ENCODE data around the gene PELI2. TPM values are rescaled to one million over a fixed set of nuclear protein-coding genes. Genes with fewer than 3 reads are reported as not detected.
"Not testable (repeated sequence)": the region's sequence is repeated elsewhere in the genome, so short reads cannot be mapped to it uniquely, and the experiment has no call there.

The PELI2 gene
- total RNA-seq, 1 donor from 2014 or later: 15.5 TPM

DNA sequence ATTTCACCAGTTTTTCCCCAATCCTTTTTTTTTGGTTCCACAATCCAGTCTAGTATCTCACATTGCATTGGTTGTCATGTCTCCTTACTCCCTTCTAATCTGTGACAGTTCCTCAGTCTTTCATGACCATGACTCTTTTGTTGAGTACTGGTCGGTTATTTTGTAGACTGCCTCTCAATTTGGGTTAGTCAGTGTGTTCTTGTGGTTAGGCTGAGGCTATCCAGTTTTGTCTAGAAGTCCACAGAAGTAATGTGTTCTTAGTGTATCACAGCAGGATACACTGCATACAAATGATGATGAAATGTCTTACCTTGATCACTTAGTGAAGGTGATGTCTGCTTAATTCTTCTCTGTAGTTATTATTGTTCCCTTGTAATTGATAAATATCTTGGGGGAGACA lies 24.8 kb downstream of the PELI2 start:
- no peak for DNase-seq (ENCODE audit: low spot score)

- DNase-seq (ENCODE audit: low spot score): no peak
Observed at GRCh38 chr14:56144176-56144575, 26.0 kb downstream of the PELI2 start.

- no peak for DNase-seq (ENCODE audit: low spot score)
Observed at GRCh38 chr14:56145181-56145769, 27.1 kb downstream of the PELI2 start.

DNA sequence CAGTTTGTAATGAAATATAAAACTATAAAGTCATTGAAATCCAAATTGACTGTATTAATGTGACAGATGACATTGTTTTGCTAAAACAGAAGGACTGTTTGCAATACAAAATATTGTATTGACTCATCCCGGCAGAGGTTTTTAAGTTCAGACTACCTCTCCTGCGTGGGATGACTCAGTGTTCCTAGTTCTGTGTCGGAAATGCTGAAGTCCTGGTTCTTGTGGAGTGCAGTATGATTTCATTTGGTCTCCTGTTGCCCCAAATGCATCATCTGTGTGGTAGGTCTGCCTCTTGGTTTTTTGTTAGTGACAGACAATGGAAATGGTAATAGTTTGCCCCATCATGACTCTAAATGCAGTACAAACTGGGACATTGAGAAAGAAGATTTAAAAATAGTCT lies 27.8 kb downstream of the PELI2 start:
- DNase-seq (ENCODE audit: low spot score): no peak

- DNase-seq (ENCODE audit: low spot score): no peak
Observed at GRCh38 chr14:56147449-56147848, 29.2 kb downstream of the PELI2 start.

DNA sequence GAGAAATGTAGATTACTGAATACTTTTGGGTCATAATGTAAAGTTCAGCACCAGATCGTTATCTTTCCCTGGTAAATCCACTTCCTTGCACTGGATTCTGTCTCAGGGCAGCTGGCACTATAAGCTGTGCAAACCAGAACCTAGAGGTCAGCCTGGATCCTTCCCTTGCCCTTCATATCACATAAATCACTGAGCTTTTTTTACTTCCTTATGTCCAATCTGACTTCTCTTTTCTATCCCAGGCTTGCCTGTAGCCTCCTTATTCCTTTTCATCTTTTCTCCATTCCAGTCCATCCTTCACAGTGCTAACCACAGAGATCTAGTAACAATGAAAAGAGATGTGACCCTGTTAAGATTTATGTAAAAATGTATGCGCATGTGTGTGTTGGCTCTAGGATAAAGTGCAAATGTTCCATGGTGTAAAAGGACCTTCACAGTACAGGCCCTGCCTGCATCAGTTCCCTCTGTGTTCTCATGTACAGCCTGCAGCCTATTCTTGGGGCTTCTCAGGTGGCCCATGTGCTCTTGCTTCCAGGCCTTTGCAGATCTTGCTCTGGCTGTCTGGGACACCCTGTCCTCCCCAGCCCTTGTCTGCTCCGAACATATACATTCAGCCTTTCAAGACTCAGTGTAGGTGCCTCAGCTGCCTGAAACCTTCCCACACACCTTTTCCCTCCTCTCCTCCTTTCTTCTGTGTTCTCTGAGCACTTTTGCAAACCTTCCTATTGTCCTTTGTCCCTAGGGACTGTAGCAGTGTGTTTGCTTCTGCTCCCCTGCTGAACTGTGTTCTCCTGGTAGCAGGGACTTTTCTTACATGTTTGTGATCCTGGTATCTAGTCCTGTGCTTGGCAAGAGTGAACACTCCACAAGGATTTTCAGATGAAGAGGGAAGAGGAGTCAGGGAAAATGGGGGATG lies 30.0 kb downstream of the PELI2 start:
- DNase-seq (ENCODE audit: low spot score): no peak

- DNase-seq (ENCODE audit: low spot score): no peak
Observed at GRCh38 chr14:56149151-56149550, 30.9 kb downstream of the PELI2 start.

DNA sequence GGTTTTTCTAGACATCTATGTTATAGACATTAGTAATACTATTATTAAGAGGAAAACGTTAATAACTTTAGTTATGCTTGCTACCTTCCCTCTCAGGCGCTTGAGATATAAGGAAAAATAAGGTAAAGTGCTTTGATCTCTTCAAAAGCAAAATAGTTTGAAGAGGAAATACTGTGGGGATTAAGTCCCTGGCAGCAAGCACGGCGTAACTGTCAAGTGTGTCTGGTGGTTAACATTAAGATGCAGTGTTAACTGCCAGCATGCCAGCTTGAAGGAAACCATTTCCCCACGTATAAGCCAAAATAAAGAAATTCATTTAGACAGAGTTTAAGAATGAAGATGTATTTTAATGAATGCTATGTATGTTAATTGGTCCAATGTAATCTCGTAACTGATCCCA lies 31.8 kb downstream of the PELI2 start:
- DNase-seq (ENCODE audit: low spot score): no peak

GRCh38 chr14:56150645-56151345 lies 32.6 kb downstream of the PELI2 start:
- DNase-seq (ENCODE audit: low spot score): no peak

GRCh38 chr14:56152221-56152620 lies 34.0 kb downstream of the PELI2 start:
- DNase-seq (ENCODE audit: low spot score): no peak

DNA sequence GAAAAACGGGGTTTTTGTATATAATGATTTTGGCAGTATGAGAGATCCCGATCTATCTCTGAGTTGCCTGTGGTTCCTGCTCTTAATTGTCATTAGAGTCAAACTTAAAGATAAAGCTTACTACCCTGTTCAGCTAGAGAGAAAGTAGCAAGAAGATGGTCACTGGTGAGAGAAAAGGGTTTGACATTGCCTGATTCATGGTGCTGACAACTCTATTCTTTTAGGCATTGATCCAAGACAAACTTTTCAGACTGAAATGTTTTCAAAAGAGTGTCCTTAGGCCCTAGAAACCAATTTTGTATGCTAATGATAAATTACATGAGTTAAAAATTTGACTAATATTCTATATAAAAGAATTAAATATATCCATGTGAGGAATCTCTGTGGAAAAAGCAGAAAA lies 35.1 kb downstream of the PELI2 start:
- no peak for DNase-seq (ENCODE audit: low spot score)

GRCh38 chr14:56154321-56154720 lies 36.1 kb downstream of the PELI2 start:
- DNase-seq (ENCODE audit: low spot score): no peak

GRCh38 chr14:56156096-56156495 lies 37.9 kb downstream of the PELI2 start:
- no peak for DNase-seq (ENCODE audit: low spot score)

GRCh38 chr14:56159066-56159465 lies 40.9 kb downstream of the PELI2 start:
- DNase-seq (ENCODE audit: low spot score): no peak

DNA sequence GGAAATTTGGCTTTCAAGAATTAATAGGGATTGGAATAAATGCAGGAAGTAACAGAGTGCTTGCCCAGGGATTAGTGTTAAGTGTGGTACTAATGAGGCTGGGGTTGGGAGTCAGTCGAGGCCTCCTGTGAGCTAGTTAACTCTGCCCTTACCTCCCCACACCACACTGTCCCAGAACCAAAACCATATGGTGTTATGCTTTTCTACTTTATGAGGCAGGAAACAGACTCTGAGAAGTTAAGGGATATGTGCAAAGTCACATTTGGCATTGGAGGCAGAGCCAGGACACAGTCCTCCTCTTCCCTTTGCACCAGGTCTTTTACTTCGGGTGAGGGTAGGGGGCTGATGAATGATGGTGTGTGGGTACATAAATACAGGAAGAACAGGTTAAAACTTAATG lies 41.9 kb downstream of the PELI2 start:
- DNase-seq (ENCODE audit: low spot score): no peak

GRCh38 chr14:56161658-56162057 lies 43.4 kb downstream of the PELI2 start:
- DNase-seq (ENCODE audit: low spot score): no peak

- DNase-seq (ENCODE audit: low spot score): no peak
Observed at GRCh38 chr14:56162476-56162875, 44.3 kb downstream of the PELI2 start.

DNA sequence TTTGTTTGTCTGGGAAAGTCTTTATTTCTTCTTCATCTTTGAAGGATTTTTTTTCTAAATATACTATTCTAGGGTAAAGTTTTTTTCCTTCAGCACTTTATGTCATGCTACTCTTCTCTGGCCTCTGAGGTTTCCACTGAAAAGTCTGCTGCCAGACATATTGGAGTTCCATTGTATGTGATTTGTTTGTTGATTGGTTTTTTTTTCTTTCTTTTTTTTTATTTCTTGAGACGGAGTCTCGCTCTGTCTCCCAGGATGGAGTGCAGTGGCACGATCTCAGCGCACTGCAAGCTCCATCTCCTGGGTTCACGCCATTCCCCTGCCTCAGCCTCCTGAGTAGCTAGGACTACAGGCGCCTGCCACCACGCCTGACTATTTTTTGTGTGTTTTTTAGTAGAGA lies 48.4 kb downstream of the PELI2 start:
- DNase-seq (ENCODE audit: low spot score): not testable (repeated sequence)

- no peak for DNase-seq (ENCODE audit: low spot score)
Observed at GRCh38 chr14:56168007-56168616, 49.9 kb downstream of the PELI2 start.

GRCh38 chr14:56170028-56170427 lies 51.8 kb downstream of the PELI2 start:
- DNase-seq (ENCODE audit: low spot score): no peak

- DNase-seq (ENCODE audit: low spot score): no peak
Observed at GRCh38 chr14:56170877-56171422, 52.7 kb downstream of the PELI2 start.

- DNase-seq (ENCODE audit: low spot score): no peak
Observed at GRCh38 chr14:56172074-56172473, 53.9 kb downstream of the PELI2 start.
